HG03442 (cell line): ENCODE measurements around the gene PIGH.
"Not testable (repeated sequence)": the region's sequence is repeated elsewhere in the genome, so short reads cannot be mapped to it uniquely, and the experiment has no call there.

ENCODE experiments used
- ATAC-seq: cut with Tn5 transposase; IDR thresholded peaks from one replicate; pipeline ENCODE4 v1.9.1; 2021; ENCODE audit warnings: mild to moderate bottlenecking, moderate library complexity; ENCODE audit not compliant: unreplicated experiment

Gene PIGH

DNA sequence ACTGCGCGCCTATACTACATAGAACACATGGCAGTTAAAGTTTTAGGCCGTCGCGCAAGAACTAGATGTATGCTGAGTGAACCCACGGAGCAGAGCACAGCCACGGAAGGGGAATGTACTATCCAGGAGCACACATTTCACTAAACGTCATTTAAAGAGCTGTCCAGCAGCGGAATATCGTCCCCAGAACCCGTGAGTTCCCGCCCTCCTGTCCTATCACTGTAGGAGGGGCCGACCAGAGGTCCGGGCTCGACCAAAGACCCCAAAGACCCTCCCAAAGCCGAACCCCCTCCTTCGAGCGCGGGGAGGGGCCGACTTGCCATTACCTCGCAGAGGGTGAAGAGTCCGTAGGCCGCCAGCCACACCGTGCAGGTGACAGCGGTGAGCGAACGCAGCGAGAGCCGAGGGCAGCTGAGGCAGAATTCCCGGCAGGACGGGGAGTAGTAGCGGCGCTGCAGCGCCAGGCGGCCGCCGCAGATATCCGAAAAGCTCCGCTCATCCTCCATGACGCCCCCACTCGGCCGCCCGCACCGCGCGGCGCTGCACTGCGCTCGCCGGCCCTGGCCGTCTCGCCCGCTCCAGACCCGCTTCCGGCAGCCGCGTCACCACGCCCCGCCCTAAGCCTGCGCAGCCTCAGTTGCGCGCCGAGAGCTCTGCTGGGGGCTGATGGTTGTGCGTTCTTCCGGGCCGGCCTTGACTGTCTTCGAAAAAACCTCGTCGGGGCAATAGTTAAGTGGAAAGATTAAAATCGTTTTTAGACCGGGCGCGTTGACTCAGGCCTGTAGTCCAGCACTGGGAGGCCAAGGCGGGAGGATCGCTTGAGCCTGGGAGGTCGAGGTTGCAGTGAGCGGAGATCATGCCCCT, at the start of gene PIGH:
TSS of gene PIGH (minus strand) at position 571 of the 864 bp plus-strand sequence. CDS start at position 506, 65 bp downstream.
- ATAC-seq = peak; percentile 89

- no peak for ATAC-seq
These were observed 46.1 kb upstream of the PIGH start for GRCh38 chr14:67646131-67646530.

- ATAC-seq = no peak
These were observed 45.3 kb upstream of the PIGH start for GRCh38 chr14:67645414-67645813.

DNA sequence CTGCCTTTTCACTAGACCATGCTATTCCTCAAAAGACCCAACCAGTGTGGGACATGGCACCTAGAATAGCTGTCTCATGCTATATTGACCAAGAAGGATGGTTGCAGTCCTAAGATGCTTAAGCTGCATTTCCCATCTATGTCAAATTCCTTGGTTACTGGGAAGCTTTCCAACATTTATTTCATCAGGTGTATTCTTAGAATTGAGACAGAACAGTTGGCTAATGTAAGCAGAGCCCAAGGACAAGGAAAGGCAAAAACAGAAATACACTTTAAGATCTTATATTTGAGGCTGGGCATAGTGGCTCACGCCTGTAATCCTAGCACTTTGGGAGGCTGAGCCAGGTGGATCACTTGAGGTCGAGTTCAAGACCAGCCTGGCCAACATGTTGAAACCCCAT, 44.4 kb upstream of the PIGH start:
- no peak for ATAC-seq

DNA sequence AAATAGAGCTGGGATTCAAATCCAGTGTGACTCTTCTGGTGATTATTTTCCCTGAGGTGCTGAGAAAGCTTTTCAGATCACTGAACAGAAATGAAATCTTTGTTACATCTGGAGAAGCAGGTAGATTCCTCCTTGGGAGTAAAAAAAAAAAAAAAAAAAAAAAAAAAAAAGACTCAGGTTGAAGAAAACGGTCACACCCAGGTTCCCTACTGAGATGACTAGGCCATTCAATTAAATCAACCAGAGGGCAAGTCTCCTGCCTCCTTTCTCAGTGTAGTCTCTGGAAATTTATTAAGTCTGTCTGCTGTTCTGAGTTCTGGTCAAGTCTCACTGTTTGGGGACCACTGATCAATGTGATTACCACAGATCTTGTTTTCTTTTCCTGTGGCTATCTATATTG, 43.6 kb upstream of the PIGH start:
- no peak for ATAC-seq

GRCh38 chr14:67641902-67642749, 42.1 kb upstream of the PIGH start:
- ATAC-seq = no peak

DNA sequence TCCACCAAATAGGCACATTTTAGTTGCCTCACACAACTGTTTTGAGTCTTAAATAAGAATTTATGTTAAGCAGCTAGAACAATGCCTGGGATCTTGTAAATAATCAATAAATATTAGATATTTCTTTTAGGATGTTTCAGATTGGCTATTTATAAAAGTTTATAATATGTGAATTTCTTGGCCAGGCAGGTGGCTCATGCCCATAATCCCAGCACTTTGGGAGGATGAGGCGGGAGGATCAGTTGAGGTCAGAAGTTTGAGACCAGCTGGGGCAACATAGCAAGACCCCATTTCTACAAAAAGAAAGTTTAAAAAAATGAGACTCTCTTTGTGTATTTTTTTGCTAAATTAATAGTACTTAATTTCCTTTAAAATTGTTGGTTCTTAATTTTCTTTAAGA, 41.4 kb upstream of the PIGH start:
- ATAC-seq = no peak

DNA sequence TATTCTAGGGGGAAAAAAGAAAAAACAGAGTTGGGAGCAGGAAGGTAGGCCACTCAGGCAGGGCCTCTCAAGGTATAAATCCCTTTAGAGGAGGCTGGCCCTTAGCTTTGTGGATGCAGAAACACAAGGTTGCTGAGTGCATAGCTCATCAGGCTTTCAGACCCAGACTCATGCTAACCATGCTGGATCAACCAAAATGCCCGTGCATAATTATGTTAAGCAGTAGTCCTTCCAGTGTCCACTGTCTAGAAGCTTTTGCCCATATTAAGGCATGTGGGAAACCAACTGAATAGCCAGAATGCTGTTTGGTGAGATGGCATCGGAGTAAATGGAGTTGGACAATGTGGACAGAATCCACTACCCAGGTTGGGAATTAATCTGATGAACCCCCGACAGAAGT, 38.6 kb upstream of the PIGH start:
- ATAC-seq = no peak

DNA sequence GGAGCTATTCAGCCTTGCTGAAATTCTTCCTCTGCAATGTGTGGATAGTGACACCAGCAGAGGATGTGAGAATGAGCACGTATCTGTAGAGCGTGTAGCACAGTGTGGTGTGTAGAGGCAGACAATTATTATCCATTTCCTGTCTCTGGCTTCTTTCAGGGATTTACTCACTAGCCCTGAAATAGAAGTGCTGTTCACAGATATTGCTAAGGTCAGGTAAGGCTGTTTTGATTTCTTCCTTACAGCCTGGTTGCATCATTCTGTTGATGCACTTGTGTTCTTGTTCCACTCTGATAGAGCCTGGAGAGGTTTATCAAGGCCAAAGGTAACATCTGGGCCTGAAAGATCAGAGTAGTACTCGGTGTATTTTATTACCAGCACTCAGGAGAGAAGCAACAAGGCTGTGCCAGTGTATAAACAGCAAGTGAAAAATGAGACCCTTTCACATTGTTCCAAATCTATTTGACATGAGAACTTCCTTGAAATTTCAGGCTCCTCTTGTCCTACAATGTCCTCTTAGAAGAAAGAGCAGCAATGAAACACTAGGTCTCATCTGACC, 36.4 kb upstream of the PIGH start:
- ATAC-seq = peak; percentile 65

DNA sequence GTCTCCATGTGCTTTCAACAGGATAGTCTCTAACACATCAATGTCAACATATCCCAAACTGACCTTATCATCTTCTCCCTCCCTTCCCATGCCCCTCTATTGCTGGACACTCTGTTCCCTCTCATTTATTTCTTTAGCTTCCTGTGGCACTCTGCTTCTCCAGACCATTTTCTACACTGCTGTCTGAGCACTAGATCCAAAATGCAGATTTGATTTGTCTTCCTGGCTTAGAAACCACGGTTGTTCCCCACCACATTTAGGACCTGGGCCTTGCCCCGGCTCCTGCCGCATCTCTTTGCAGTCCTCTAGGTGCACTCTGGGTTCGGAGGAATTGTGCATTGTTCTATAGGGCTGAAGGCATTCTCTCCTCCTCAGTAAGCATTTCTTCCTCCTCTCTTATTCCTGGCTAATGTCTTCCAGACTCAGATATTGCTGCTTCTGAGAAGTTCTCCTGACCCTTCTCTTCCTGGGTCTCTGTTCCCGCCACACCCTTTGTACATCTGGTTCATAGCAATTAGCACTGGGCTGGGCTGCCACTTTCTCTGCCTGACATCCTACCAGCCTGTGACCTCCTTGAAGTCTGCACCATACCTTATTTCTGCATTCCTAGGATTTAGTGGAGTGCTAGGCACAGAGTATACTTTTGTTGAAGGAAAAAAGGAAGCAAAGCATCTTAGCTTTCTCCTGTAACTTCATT, 33.5 kb upstream of the PIGH start:
- ATAC-seq = no peak

GRCh38 chr14:67630938-67631337, 30.9 kb upstream of the PIGH start:
- ATAC-seq = no peak

DNA sequence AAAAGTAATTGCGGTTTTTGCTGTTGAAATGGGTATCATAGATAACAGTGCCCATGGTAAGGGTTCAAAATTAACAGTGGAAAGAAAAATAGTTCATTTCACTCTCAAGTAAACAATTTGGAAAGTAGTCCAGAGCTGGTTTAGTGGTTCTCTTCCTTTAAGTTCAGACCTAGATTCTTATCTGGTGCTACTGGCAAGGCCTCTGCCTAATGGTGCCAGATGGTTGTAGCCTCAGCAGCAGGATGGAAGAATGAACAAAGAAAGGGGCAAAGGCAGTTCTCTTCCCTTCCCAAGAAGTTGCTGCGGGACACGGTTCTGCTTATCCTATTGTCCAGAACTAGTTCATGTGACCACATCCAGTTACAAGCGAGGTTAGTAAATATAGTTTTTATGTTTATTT, 30.1 kb upstream of the PIGH start:
- no peak for ATAC-seq

- no peak for ATAC-seq
These were observed 27.5 kb upstream of the PIGH start for GRCh38 chr14:67627519-67627918.

DNA sequence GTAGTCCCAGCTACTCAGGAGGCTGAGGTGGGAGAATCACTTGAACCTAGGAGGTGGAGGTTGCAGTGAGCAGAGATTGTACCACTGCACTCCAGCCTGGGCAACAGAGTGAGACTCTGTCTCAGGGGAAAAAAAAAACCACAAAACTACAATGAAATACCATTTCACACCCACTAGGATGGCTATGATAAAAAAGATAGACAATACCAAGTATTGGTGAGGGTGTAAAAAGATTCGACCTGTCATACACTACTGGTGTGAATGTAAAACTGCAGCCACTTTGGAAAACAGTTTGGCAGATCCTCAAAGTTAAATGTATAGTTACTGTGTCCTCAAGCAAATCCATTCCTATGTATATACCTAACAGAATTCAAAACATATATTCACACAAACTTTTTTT, 26.1 kb upstream of the PIGH start:
- not testable (repeated sequence) for ATAC-seq

GRCh38 chr14:67623114-67623513, 23.0 kb upstream of the PIGH start:
- ATAC-seq = no peak

GRCh38 chr14:67622675-67623074, 22.6 kb upstream of the PIGH start:
- ATAC-seq = no peak

GRCh38 chr14:67620217-67620785, 20.2 kb upstream of the PIGH start:
- ATAC-seq = no peak

DNA sequence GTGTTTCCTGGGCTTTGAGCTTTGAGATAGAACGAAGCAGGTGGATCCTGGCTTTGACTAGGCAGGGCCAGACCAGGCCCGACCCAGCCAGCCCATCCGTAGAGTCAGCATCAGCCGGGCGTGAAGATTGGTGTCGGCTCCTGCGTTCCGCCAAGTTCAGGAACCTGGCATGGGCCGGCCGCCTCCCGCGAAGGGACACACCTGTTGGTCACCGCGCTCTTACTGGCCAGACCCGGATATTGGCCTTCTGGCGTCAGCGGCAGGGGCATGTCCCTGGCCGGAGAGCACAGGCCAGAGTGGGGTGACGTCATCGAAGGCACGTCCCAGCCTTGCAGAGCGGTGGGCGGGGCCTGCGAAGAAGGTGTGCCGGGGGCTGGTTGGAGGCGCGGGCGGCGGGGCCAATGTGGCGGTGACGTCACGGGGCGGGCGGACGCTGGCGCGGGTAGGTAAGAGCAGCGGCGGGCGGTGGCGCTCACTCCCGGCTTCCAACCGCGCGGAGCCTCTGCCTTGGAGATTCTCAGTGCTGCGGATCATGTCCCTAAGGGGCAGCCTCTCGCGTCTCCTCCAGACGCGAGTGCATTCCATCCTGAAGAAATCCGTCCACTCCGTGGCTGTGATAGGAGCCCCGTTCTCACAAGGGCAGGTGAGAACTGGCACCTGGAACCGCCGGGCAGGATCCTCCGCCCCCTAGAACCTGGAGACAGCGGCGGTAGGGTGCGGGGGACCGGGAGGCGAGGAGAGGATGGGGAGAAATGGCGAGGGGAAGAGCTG, 19.6 kb upstream of the PIGH start, which contains the start of gene ARG2:
TSS of gene ARG2 (plus strand) at position 475 of the 771 bp plus-strand sequence. CDS start at position 533, 58 bp downstream.
- peak; percentile 90 for ATAC-seq

DNA sequence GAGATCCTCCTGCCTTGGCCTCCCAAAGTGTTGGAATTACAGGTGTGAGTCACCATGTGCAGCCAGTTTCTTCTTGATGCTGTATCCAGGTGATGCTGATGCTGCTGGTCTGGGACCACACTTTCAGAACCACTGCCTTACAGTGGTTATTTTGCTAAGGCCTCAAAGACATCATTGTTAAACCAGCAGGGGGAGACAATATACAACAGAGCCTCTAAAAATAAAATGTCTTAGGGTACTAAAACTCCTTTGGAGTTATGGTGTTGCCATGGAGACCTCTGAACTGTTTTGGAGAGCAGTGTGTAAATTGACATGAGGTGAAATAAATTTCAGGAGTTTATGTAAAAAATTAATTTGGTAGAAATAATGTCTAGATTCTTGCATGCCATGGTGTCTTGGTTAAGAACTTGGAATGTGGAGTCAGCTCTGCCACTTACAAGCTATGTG, 18.6 kb upstream of the PIGH start:
- no peak for ATAC-seq

DNA sequence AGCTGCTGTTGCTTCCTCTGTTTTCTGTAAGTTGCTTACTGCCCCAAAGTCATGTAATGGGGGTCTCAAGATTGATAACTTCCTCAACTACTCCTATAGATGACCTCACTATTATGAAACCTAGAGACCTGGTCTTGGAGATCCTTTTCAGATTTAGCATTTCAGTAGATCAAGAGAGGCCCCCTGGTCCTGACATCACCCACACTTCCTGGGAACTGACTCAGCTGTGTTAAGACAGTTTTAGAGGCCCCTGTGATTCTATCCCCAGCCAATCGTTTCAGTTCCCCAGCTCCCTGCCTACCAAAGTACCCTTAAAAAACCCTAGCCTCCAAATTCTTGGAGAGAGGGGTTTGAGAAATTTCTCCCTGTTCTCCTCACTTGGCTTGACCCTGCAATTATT, 10.4 kb upstream of the PIGH start:
- no peak for ATAC-seq
